Breast epithelium (tissue), 3 donors: ENCODE data around the gene SKIC3.

Experiments used
- CTCF ChIP-seq, 3 donors: fragments of 450-650 bp; IDR thresholded peaks; one replicate each; pipeline ENCODE4 v1.5.1; 2016 to 2017; ENCODE audit warnings: antibody characterized with exemption in 3 of 3, mild to moderate bottlenecking in 3 of 3, moderate library complexity in 3 of 3
- POLR2A ChIP-seq: fragments of 450-650 bp; IDR thresholded peaks from one replicate; pipeline ENCODE4 v1.6.1; 2016; ENCODE audit warnings: antibody characterized with exemption, mild to moderate bottlenecking, moderate library complexity
- POLR2AphosphoS5 ChIP-seq, 3 donors: sonication (generic); formaldehyde crosslinking; IDR thresholded peaks; one replicate each; pipeline ENCODE4 v1.6.1; 2017; ENCODE audit warnings: antibody characterized with exemption in 3 of 3

GRCh38 chr5:95572016-95572415 lies 17.2 kb upstream of the SKIC3 start:
- TF ChIP-seq POLR2A, result no peak
- no peak for TF ChIP-seq CTCF (IDR thresholded peaks at IDR 0.05)
- no peak for TF ChIP-seq POLR2AphosphoS5 (IDR thresholded peaks at IDR 0.05)
